ENCODE results near the gene GRIN3A.

GRCh38 chr9:101684665-101685064, 53.8 kb downstream of the GRIN3A start:
- no peak for TF ChIP-seq CTCF (IDR thresholded peaks at IDR 0.05)
- TF ChIP-seq EP300 (IDR thresholded peaks at IDR 0.05), result no peak
